Keratinocyte (primary cell): Measurements from ENCODE around the gene PTRH1.

ENCODE experiments used
- EZH2 ChIP-seq: IDR thresholded peaks from one replicate; pipeline ENCODE4 v1.6.1; 2012; ENCODE audit warnings: inconsistent platforms, mild to moderate bottlenecking, low read length, moderate library complexity
- TF ChIP-seq, protein P1 (sequence below), 3 experiments: IDR thresholded peaks in 1 of 3; conservative IDR thresholded peaks in 1 of 3; optimal IDR thresholded peaks in 1 of 3; 2 replicates in 2 of 3; 3 replicates in 1 of 3; pipeline versions ENCODE3 to v1.5.1; 2011; ENCODE audit warnings: low read length in 3 of 3, mild to moderate bottlenecking in 3 of 3, moderate library complexity in 2 of 3, control low read depth in 1 of 3, inconsistent platforms in 1 of 3; ENCODE audit not compliant: insufficient read depth in 2 of 3; ENCODE audit errors: extremely low read depth in 1 of 3

DNA sequence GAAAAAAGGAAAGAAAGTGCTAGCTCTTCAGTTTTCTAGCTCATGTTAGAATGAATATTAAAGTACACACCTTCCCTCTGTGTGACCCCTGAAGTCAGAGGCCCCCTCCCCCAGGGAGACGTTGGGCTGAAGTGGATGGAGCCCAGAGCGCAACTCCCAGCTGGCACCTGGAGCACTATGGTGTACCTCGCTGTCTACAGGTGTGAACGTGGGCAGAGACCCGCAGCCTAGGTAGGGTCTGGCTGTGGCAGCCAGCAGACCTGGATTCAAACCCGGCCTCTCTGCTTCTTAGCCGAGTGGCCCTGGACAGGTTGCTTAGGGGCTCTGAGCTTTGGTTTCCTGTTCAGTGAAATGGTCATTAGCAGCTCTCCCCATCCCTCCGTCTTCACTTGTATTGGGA lies 13.3 kb upstream of the PTRH1 start:
- TF ChIP-seq, protein P1, sequence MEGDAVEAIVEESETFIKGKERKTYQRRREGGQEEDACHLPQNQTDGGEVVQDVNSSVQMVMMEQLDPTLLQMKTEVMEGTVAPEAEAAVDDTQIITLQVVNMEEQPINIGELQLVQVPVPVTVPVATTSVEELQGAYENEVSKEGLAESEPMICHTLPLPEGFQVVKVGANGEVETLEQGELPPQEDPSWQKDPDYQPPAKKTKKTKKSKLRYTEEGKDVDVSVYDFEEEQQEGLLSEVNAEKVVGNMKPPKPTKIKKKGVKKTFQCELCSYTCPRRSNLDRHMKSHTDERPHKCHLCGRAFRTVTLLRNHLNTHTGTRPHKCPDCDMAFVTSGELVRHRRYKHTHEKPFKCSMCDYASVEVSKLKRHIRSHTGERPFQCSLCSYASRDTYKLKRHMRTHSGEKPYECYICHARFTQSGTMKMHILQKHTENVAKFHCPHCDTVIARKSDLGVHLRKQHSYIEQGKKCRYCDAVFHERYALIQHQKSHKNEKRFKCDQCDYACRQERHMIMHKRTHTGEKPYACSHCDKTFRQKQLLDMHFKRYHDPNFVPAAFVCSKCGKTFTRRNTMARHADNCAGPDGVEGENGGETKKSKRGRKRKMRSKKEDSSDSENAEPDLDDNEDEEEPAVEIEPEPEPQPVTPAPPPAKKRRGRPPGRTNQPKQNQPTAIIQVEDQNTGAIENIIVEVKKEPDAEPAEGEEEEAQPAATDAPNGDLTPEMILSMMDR (optimal IDR thresholded peaks at IDR 0.05 in 1 of 3, IDR thresholded peaks at IDR 0.05 in 1 of 3, conservative IDR thresholded peaks at IDR 0.05 in 1 of 3; ENCODE audit: extremely low read depth in 1 of 3, insufficient read depth in 2 of 3, low read length in 3 of 3), result no peak
- no peak for TF ChIP-seq EZH2
